ENCODE data around the gene ACOXL.

- TF ChIP-seq CEBPZ (IDR thresholded peaks at IDR 0.05; ENCODE audit: borderline replicate concordance, low read depth, low read length) (no peak), TFAM (CRISPR knock-in tag; conservative IDR thresholded peaks at IDR 0.05) (no peak), POLR2AphosphoS5 (IDR thresholded peaks at IDR 0.05; ENCODE audit: control insufficient read depth, insufficient read depth, low read depth, low read length) (no peak), SOX6 (IDR thresholded peaks at IDR 0.05) (no peak), SAFB2 (IDR thresholded peaks at IDR 0.05; ENCODE audit: borderline replicate concordance, low read depth, low read length, severe bottlenecking) (no peak), MYC (IDR thresholded peaks at IDR 0.05; ENCODE audit: low read depth, low read length) (no peak), MYC (CRISPR knock-in tag; IDR thresholded peaks at IDR 0.05; ENCODE audit: borderline replicate concordance, low read depth) (no peak), TAF1 (IDR thresholded peaks at IDR 0.05; ENCODE audit: control insufficient read depth, extremely low read depth, insufficient read depth, low read length, severe bottlenecking) (no peak), L3MBTL2 (IDR thresholded peaks at IDR 0.05) (no peak), MAFK (IDR thresholded peaks at IDR 0.05; ENCODE audit: low read length) (no peak)
- TF ChIP-seq, protein P1, sequence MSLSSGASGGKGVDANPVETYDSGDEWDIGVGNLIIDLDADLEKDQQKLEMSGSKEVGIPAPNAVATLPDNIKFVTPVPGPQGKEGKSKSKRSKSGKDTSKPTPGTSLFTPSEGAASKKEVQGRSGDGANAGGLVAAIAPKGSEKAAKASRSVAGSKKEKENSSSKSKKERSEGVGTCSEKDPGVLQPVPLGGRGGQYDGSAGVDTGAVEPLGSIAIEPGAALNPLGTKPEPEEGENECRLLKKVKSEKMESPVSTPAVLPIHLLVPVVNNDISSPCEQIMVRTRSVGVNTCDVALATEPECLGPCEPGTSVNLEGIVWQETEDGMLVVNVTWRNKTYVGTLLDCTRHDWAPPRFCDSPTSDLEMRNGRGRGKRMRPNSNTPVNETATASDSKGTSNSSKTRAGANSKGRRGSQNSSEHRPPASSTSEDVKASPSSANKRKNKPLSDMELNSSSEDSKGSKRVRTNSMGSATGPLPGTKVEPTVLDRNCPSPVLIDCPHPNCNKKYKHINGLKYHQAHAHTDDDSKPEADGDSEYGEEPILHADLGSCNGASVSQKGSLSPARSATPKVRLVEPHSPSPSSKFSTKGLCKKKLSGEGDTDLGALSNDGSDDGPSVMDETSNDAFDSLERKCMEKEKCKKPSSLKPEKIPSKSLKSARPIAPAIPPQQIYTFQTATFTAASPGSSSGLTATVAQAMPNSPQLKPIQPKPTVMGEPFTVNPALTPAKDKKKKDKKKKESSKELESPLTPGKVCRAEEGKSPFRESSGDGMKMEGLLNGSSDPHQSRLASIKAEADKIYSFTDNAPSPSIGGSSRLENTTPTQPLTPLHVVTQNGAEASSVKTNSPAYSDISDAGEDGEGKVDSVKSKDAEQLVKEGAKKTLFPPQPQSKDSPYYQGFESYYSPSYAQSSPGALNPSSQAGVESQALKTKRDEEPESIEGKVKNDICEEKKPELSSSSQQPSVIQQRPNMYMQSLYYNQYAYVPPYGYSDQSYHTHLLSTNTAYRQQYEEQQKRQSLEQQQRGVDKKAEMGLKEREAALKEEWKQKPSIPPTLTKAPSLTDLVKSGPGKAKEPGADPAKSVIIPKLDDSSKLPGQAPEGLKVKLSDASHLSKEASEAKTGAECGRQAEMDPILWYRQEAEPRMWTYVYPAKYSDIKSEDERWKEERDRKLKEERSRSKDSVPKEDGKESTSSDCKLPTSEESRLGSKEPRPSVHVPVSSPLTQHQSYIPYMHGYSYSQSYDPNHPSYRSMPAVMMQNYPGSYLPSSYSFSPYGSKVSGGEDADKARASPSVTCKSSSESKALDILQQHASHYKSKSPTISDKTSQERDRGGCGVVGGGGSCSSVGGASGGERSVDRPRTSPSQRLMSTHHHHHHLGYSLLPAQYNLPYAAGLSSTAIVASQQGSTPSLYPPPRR (CRISPR knock-in tag; IDR thresholded peaks at IDR 0.05; ENCODE audit: borderline replicate concordance): no peak
These were observed 424.8 kb downstream of the ACOXL start for GRCh38 chr2:111157071-111157661.

Measured in K562 (cell line).